ENCODE measurements around the gene LAMA2.

Gene LAMA2

GRCh38 chr6:128899341-128900050, 16.6 kb downstream of the LAMA2 start:
- DNase-seq, result no peak

GRCh38 chr6:128903715-128904114, 20.8 kb downstream of the LAMA2 start:
- no peak for DNase-seq

- no peak for DNase-seq
Observed at GRCh38 chr6:128914051-128914450, 31.1 kb downstream of the LAMA2 start.

GRCh38 chr6:128918886-128919285, 35.9 kb downstream of the LAMA2 start:
- DNase-seq, result no peak

GRCh38 chr6:128919412-128920180, 36.7 kb downstream of the LAMA2 start:
- no peak for DNase-seq

- DNase-seq, result no peak
Observed at GRCh38 chr6:128925765-128926164, 42.8 kb downstream of the LAMA2 start.

- no peak for DNase-seq
Observed at GRCh38 chr6:128929869-128930268, 46.9 kb downstream of the LAMA2 start.

- no peak for DNase-seq
Observed at GRCh38 chr6:128930321-128930720, 47.4 kb downstream of the LAMA2 start.

GRCh38 chr6:128932061-128932460, 49.1 kb downstream of the LAMA2 start:
- DNase-seq, result no peak

GRCh38 chr6:128950864-128951263, 67.9 kb downstream of the LAMA2 start:
- no peak for DNase-seq

- DNase-seq, result no peak
Observed at GRCh38 chr6:128952902-128953301, 70.0 kb downstream of the LAMA2 start.

GRCh38 chr6:128954308-128955043, 71.5 kb downstream of the LAMA2 start:
- no peak for DNase-seq

- DNase-seq, result no peak
Observed at GRCh38 chr6:128963561-128963960, 80.6 kb downstream of the LAMA2 start.

- peak in 1 of 3 experiments; percentile 30 for DNase-seq
Observed at GRCh38 chr6:128964233-128964755, 81.4 kb downstream of the LAMA2 start.

GRCh38 chr6:128964771-128965170, 81.8 kb downstream of the LAMA2 start:
- DNase-seq, result no peak

GRCh38 chr6:128966934-128967333, 84.0 kb downstream of the LAMA2 start:
- DNase-seq, result no peak

GRCh38 chr6:128979071-128979470, 96.1 kb downstream of the LAMA2 start:
- no peak for DNase-seq

GRCh38 chr6:128981716-128982115, 98.8 kb downstream of the LAMA2 start:
- no peak for DNase-seq

- DNase-seq, result no peak
Observed at GRCh38 chr6:128990360-128990759, 107.4 kb downstream of the LAMA2 start.

GRCh38 chr6:128990915-128991314, 108.0 kb downstream of the LAMA2 start:
- DNase-seq, result no peak

- DNase-seq, result no peak
Observed at GRCh38 chr6:128993166-128993565, 110.2 kb downstream of the LAMA2 start.

- no peak for DNase-seq
Observed at GRCh38 chr6:128997880-128998279, 114.9 kb downstream of the LAMA2 start.

- DNase-seq, result no peak
Observed at GRCh38 chr6:129006724-129007514, 124.0 kb downstream of the LAMA2 start.
